ENCODE results near the gene SERPINB6. TPM values are rescaled to one million over a fixed set of nuclear protein-coding genes. Genes with fewer than 3 reads are reported as not detected.
"Not testable (repeated sequence)": the region's sequence is repeated elsewhere in the genome, so short reads cannot be mapped to it uniquely, and the experiment has no call there.

SERPINB6 gene
- total RNA-seq, 1 donor from 2014 or later: 14.0 TPM

DNA sequence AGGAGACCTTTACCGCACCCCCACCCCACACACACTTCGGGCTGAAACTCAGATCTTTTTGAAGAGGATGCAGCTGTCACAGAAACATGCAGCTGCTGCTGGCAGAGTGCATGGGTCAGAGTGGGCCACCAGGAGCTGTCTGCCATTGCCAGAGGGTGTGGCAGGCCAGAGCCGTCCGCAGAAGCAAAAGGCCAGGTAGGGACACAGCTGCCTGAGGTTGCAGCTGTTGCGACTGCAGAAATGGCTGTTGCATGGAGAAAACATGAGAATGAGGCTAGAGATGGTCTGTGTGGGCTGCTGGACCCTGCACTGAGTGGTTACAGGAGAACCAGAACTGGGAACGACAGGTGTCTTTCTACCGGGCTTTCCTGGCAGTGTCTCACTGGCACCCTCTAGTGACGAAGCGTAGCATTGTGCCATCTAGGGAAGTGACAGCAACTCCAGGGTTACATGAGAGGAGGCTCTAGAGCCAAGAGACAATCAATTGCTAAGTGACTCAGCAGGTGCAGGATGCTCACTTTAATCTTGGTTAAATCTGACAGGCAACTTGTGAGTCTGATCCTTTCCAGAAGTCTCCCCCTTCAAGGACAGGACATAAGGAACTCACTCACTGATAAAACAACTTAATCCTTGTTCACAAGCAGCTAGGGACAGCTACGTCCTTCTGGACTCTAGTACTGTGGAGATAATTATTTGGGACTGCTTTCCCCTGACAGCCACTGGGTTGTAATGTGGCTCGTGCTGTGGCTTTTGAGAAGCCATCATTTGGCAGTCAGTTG, 39.2 kb downstream of the SERPINB6 start:
- Mint-ChIP-seq H3K27me3 (ENCODE audit: unreplicated experiment) (no peaks in the 10 kb centered on the region), H3K4me3 (ENCODE audit: unreplicated experiment) (no peak overlapping the region), H3K36me3 (ENCODE audit: unreplicated experiment) (no peaks in the 10 kb centered on the region), H3K9me3 (ENCODE audit: unreplicated experiment) (no peaks in the 10 kb centered on the region), H3K27ac (ENCODE audit: unreplicated experiment) (no peak overlapping the region), H3K4me1 (ENCODE audit: low read depth, unreplicated experiment) (peaks cover 9% of the 10 kb centered on the region)
- TF ChIP-seq, protein P1, sequence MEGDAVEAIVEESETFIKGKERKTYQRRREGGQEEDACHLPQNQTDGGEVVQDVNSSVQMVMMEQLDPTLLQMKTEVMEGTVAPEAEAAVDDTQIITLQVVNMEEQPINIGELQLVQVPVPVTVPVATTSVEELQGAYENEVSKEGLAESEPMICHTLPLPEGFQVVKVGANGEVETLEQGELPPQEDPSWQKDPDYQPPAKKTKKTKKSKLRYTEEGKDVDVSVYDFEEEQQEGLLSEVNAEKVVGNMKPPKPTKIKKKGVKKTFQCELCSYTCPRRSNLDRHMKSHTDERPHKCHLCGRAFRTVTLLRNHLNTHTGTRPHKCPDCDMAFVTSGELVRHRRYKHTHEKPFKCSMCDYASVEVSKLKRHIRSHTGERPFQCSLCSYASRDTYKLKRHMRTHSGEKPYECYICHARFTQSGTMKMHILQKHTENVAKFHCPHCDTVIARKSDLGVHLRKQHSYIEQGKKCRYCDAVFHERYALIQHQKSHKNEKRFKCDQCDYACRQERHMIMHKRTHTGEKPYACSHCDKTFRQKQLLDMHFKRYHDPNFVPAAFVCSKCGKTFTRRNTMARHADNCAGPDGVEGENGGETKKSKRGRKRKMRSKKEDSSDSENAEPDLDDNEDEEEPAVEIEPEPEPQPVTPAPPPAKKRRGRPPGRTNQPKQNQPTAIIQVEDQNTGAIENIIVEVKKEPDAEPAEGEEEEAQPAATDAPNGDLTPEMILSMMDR (IDR thresholded peaks at IDR 0.05; ENCODE audit: partially characterized antibody, unreplicated experiment): peak; percentile 92
- DNase-seq: peak; percentile 85

DNA sequence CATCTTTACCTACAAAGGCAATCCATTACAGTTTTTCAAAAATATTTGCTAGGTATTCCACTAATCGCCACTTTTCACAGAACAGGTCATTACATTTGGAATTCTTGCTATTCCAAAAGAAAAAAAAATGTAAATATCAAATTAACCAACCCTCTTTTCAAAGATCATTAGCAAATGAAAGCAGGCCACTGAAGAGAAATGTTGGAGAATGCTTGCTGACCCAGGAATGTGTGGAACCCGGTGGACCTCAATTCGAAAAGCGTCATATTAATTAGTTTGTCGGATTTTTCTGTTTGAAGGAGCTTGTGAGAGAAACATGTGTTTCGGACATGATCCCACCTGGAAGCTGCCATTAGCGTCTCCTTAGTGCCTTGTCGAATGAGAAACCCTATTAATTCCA, 40.3 kb downstream of the SERPINB6 start:
- DNase-seq: no peak
- Mint-ChIP-seq H3K27ac (ENCODE audit: unreplicated experiment) (no peak overlapping the region), H3K36me3 (ENCODE audit: unreplicated experiment) (no peaks in the 10 kb centered on the region), H3K4me3 (ENCODE audit: unreplicated experiment) (no peak overlapping the region), H3K9me3 (ENCODE audit: unreplicated experiment) (no peaks in the 10 kb centered on the region), H3K4me1 (ENCODE audit: low read depth, unreplicated experiment) (peaks cover 9% of the 10 kb centered on the region), H3K27me3 (ENCODE audit: unreplicated experiment) (no peaks in the 10 kb centered on the region)
- TF ChIP-seq, protein P1 (IDR thresholded peaks at IDR 0.05; ENCODE audit: partially characterized antibody, unreplicated experiment): no peak

DNA sequence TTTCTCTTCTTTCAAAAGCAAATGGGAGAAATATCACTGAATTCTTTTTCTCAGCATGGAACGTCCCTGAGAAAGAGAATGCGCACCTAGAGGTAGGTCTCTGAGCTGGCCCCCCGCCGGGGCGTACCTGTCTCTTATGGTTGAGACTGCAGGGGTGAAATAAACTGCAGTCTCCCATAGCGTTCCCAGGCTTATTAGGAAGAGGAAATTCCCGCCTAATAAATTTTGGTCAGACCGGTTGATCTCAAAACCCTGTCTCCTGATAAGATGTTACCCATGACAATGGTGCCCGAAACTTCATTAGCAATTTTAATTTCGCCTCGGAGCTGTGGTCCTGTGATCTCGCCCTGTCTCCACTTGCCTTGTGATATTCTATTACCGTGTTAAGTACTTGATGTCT, 43.4 kb downstream of the SERPINB6 start:
- not testable (repeated sequence) for DNase-seq; H3K27ac Mint-ChIP-seq (ENCODE audit: unreplicated experiment); H3K36me3 Mint-ChIP-seq (ENCODE audit: unreplicated experiment); H3K9me3 Mint-ChIP-seq (ENCODE audit: unreplicated experiment); H3K4me3 Mint-ChIP-seq (ENCODE audit: unreplicated experiment); H3K4me1 Mint-ChIP-seq (ENCODE audit: low read depth, unreplicated experiment); H3K27me3 Mint-ChIP-seq (ENCODE audit: unreplicated experiment)

DNA sequence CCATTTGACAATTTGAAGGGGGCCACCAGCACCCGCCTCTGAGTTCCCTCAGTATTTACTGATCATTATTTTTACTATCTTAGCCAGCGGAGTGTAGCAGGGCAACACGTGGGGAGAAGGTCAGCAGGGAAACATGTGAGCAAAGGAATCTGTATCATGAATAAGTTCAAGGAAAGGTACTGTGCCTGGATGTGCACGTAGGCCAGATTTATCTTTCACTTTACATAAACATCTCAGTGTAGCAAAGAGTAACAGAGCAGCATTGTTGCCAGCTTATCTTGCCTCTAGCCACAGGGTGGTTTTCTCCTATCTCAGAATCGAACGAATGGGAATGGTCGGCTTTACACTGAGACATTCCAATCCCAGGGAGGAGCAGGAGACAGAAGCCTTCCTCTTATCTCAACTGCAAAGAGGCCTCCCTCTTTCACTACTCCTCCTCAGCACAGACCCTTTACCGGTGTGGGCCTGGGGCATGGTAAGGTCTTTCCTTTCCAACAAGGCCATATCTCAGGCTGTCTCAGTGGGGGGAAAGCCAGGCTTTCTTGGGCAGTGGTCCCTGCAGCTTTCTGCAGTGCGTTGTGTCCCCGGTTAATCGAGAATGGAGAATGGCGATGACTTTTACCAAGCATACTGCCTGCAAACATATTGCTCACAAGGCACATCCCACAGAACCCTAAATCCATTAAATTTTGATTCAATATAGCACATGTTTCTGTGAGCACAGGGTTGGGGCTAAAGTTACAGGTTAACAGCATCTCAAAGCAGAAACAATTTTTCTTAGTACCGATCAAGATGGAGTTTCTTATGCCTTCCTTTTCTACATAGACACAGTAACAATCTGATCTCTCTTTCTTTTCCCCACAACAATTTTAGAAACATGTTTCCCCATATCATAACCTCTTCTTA, 45.3 kb downstream of the SERPINB6 start:
- H3K4me1 Mint-ChIP-seq (ENCODE audit: low read depth, unreplicated experiment); DNase-seq; H3K9me3 Mint-ChIP-seq (ENCODE audit: unreplicated experiment); H3K36me3 Mint-ChIP-seq (ENCODE audit: unreplicated experiment); H3K4me3 Mint-ChIP-seq (ENCODE audit: unreplicated experiment); H3K27me3 Mint-ChIP-seq (ENCODE audit: unreplicated experiment); H3K27ac Mint-ChIP-seq (ENCODE audit: unreplicated experiment): not testable (repeated sequence)

DNA sequence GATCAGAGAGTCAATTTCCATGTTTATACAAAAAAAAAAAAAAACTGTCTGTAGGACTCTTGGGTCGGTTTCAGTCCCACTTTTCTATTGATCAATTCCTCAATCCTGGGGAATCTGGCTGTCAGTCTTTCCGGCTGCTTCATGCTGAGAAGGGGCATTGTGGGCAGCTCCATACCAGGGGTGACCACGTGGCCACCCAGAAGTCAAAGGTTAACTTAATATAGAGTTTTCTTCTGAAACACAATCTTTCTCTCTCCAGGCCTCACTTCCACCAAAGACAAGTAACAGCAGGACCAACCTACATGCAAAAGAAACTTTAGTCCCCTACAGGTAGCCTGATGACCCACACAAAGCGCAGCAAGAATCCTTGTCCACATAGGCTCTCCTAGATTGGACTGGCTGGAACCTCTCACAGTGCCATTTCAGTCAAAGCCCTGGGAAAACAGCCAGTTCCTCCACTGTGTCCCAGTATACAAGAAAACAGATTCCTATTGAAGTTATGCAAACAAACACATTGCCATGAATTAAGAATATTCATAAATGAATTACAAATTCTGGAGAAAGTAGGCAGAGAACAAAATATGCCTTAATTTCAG, 49.7 kb downstream of the SERPINB6 start:
- H3K4me3 Mint-ChIP-seq (ENCODE audit: unreplicated experiment): no peak overlapping the region
- H3K27me3 Mint-ChIP-seq (ENCODE audit: unreplicated experiment): peaks cover 4% of the 10 kb centered on the region
- H3K27ac Mint-ChIP-seq (ENCODE audit: unreplicated experiment): no peak overlapping the region
- DNase-seq: no peak
- peaks cover 2% of the 10 kb centered on the region for H3K9me3 Mint-ChIP-seq (ENCODE audit: unreplicated experiment)
- TF ChIP-seq, protein P1 (IDR thresholded peaks at IDR 0.05; ENCODE audit: partially characterized antibody, unreplicated experiment): no peak
- peaks cover 11% of the 10 kb centered on the region for H3K4me1 Mint-ChIP-seq (ENCODE audit: low read depth, unreplicated experiment)
- no peaks in the 10 kb centered on the region for H3K36me3 Mint-ChIP-seq (ENCODE audit: unreplicated experiment)

Measured in glutamatergic neuron (in vitro differentiated cells).